HG02798 (cell line): ENCODE data around the gene ELF2.
"Not testable (repeated sequence)": the region's sequence is repeated elsewhere in the genome, so short reads cannot be mapped to it uniquely, and the experiment has no call there.

Source experiments
- ATAC-seq: cut with Tn5 transposase; IDR thresholded peaks from one replicate; pipeline ENCODE4 v1.9.1; 2021; ENCODE audit warnings: mild to moderate bottlenecking; ENCODE audit not compliant: unreplicated experiment, poor library complexity

The ELF2 gene

GRCh38 chr4:139083956-139084803, 92.8 kb downstream of the ELF2 start:
- peak; percentile 70 for ATAC-seq

- ATAC-seq = peak; percentile 30
These were observed 93.4 kb downstream of the ELF2 start for GRCh38 chr4:139083607-139083955.

- ATAC-seq = peak; percentile 88
These were observed 94.0 kb downstream of the ELF2 start for GRCh38 chr4:139082750-139083606.

- ATAC-seq = no peak
These were observed 98.1 kb downstream of the ELF2 start for GRCh38 chr4:139078926-139079325.

GRCh38 chr4:139077567-139078355, 99.3 kb downstream of the ELF2 start:
- ATAC-seq = no peak

- no peak for ATAC-seq
These were observed 100.8 kb downstream of the ELF2 start for GRCh38 chr4:139076016-139076744.

- ATAC-seq = no peak
These were observed 116.4 kb downstream of the ELF2 start for GRCh38 chr4:139060591-139060990.

- not testable (repeated sequence) for ATAC-seq
These were observed 118.0 kb downstream of the ELF2 start for GRCh38 chr4:139059026-139059425.

- no peak for ATAC-seq
These were observed 122.1 kb downstream of the ELF2 start for GRCh38 chr4:139054791-139055505.

- no peak for ATAC-seq
These were observed 123.1 kb downstream of the ELF2 start for GRCh38 chr4:139053909-139054308.

GRCh38 chr4:139050446-139050845, 126.6 kb downstream of the ELF2 start:
- no peak for ATAC-seq

- ATAC-seq = no peak
These were observed 129.0 kb downstream of the ELF2 start for GRCh38 chr4:139048026-139048425.

- ATAC-seq = no peak
These were observed 132.7 kb downstream of the ELF2 start for GRCh38 chr4:139044291-139044690.

- ATAC-seq = no peak
These were observed 134.0 kb downstream of the ELF2 start for GRCh38 chr4:139042981-139043460.

GRCh38 chr4:139038874-139039443, 138.1 kb downstream of the ELF2 start:
- no peak for ATAC-seq

GRCh38 chr4:139036885-139037284, 140.1 kb downstream of the ELF2 start:
- no peak for ATAC-seq

- ATAC-seq = no peak
These were observed 141.4 kb downstream of the ELF2 start for GRCh38 chr4:139035650-139036049.

GRCh38 chr4:139030614-139031235, 146.3 kb downstream of the ELF2 start:
- ATAC-seq = peak; percentile 70
